HG03442 (cell line): Measurements from ENCODE around the gene FBF1.

Experiments used
- ATAC-seq: cut with Tn5 transposase; IDR thresholded peaks from one replicate; pipeline ENCODE4 v1.9.1; 2021; ENCODE audit warnings: mild to moderate bottlenecking, moderate library complexity; ENCODE audit not compliant: unreplicated experiment

Gene FBF1

DNA sequence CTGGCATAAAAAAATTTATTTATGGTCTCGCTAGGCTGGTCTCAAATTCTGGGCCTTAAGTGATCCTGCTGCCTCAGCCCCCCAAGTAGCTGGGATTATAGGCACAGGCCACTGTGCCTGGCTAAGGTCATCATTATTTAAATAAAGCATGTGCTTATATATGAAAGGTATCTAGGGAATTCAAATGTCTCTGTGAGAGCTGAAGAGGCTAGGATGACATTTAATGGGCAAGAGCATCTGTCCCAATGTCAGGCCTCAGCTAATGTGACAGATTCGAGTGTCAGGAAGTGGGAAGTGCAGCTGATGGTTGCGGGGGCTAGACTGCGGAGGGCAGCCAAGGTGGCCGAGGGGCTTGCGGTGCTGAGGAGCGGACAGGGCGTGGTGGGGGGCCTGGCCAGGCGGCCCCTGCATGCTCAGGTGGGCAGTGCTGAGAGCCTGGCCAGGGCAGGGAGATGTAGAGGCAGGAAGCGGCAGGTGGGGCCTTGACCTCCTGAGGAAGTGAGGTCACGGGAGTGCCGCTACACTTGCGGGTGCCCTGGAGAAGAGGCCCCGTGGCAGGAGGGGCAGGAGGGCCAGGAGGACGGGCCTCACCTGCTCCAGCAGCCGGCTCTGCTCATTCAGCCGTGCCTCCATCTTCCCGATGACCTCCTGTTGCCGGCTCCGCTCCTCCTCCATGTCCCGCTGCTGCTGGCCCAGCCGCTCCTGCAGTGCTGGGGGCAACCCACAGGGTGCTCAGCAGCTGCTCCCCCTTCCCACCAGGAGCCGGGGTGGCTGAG is 23.5 kb downstream of the FBF1 start:
- no peak for ATAC-seq

DNA sequence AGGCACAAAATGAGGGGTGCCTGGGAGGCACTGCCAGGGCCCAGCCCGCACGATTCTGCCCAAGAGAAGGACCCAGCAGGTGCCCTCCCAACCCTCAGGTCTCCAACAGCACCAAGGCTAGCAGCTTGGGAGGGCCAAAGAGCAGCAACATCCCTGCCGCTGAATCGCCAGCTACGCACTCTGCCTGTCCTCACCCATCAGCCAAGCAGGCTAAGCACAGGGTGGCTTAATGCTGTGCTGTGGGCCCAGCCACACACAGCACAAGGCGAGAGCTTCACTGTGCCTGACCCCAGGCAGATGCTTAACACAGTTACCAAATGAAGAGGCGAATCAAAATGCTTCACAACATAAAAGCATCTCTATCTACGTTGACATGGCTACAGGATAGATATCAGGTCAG is 25.6 kb downstream of the FBF1 start:
- ATAC-seq = no peak

- no peak for ATAC-seq
Measured at GRCh38 chr17:75914643-75915267, 26.1 kb downstream of the FBF1 start.

DNA sequence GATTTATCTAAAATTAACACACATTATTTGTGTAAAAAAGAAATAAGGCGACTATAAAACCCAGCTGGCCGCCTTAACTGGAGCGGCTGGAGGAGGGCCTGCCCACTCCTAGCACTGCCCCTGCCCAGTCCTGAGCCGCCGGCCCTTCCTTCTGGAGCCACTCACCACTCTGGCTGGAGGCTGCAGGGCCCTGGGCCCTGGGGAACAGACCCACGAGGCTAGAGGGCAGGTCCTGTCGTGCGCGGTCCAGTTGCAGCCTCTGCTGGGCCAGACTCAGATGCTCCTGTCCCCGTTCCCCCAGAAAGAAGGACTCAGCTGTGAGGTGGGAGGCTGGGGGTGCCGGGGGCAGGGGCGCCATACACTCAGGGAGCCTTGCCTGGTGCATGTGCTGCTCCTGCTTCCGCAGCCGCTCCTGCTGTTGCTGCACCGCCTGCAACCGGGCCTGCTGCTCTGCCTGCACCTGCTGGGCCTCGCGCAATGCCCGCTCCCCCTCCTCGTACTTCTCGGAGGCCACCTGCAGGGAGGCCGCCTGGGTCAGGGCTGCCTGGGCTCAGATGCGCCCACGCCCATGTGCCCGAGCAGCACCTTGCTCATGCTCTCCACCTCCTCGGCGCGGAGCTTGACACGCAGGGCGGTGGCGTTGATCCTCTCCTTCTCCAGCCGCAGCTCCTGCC is 27.2 kb downstream of the FBF1 start:
- ATAC-seq = no peak

GRCh38 chr17:75910699-75911098 is 30.1 kb downstream of the FBF1 start:
- no peak for ATAC-seq

DNA sequence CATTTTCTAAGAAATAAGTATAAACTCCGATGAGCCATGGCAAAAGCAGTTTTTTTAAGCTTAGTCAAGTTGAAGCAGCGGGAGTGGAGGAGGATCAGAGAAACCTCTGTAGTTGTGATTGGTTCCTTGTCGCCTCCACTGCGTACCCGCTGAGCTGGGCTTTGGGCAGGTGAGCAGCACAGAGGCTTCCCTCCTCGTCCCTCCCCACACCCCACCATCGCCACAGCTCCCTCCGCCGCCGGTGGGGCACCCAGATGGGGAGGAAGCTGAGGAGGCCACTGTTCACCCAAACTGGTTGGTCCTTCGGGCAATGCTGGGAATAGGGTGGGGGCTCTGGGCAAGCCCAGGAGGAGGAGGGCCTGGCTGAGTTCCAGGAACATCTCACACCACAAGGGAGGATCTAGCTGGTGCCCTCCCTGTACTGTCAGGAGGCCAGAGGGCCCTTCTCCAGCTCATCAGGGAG is 31.0 kb downstream of the FBF1 start:
- ATAC-seq = no peak

DNA sequence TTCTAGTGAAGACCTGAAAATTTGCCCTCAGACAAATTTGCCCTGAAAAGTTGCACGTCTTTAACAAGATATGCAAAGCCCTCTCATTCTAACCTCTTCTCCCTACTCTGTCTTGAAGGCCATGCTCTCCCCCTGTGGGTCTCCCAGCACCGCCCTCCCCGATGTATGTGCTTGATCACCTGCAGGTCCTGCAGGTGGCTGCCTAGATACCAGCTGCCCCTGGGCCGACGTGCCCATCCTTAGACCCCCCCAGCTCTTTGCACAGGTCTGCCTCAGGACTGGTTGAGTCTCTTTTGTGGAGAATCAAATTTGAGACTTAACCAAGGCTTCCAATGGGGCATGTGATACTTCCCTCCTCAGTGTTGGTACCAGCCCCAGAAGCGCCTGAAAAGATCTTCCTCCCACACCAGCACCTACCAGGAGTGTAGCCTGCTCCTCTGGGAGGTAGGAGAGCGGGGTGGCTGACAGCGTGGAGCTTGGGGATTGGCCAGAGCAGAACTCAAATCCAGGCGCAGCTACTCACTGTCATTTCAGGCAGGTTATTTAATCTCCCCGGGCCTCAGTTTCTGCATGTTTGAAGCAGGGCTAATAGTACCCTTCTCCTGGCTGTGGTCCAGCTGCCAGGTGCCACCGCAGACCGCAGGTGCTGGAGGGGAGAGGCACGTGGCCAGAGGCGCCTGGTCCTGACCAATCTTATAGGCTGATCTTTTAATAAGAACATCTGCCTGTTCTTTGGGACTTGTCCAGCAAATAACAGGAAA is 31.6 kb downstream of the FBF1 start:
- ATAC-seq = no peak

DNA sequence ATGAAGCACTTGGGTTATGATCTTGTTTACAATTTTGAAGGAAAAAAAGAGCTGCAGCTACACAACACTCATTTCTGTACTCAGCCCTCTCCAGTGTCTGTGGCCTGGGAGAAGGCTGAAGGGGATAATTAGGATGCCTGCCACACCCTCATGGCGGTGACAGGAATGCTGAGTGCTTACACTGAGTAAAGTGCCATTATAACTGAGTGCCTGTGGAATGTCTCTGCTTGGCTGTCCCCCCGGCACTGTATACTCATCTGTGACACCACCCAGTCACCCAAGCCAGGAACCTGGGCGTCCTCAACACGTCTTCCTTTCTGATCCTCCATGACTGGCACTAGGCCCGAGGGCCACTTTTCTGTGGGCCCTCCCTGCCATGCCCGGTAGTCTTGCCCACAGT is 32.6 kb downstream of the FBF1 start:
- no peak for ATAC-seq

DNA sequence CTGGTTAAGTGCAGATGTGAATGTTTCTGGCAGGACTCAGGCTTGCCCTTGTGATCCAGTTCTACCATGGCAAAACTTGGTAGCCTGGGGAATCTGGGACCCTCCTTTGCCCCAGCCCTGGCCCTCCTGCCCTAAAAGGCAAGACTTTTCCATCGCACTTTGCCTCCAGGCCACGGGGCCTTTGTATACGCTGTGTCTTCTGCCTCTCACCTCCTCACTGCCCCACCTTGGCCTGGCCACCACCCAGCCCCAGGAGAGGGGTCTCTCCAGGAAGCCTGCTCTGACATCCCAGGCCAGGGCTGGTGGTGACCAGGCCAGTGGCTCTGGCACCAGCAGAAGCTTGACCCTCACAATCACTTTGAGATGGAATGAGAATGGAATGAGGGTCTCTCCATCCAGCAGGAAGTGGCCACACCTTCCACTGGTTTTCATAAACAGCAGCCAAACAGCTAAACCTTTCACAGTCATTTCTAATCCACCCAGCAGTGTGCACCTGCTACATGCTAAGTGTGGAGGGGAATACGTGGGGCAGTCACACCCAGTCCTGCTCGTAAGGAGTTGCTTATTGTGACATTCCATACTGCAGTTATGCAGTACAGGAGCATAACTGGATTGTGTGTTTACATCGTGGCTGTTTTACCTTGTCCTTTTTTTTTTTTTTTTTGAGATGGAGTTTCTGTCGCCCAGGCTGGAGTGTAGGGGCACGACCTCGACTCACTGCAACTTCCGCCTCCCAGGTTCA is 34.5 kb downstream of the FBF1 start:
- ATAC-seq = no peak

DNA sequence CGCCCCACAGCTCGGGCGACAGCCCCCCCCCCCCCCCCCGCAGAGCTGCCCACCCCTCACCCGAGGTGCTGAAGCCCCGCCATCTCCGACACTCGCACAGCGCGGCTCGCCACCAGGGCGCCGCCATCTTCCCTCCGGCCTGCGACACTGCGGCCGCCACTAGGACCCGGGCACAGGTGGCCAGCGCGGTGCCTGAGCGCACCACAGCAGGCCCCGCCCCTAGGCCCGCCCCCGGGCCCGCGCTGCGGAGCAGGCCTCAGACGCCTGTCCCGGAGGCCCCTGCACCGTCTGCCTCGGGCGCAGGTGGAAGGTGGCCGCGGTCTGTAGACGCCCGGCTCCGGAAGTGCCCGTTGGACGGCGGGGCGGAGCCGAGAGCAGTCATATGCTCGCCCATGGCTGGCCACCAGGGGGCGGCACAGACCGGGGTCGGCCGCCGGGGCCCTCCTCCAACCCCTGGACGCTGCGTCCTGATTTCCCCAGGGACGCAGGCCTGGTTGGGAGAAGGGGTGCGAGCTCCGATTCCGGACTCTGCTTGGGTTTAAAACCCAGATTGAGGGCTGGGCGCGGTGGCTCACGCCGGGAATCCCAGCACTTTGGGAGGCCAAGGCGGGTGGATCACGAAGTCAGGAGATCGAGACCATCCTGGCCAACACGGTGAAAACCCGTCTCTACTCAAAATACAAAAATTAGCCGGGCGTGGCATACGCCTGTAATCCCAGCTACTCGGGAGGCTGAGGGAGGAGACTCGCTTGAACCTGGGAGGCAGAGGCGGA is 35.9 kb downstream of the FBF1 start, which contains the start of gene MRPL38:
Gene MRPL38, minus strand, starts transcription at position 136 of the 773 bp plus-strand sequence. Its CDS starts 9 bp downstream, at position 127.
- ATAC-seq = peak; percentile 92

DNA sequence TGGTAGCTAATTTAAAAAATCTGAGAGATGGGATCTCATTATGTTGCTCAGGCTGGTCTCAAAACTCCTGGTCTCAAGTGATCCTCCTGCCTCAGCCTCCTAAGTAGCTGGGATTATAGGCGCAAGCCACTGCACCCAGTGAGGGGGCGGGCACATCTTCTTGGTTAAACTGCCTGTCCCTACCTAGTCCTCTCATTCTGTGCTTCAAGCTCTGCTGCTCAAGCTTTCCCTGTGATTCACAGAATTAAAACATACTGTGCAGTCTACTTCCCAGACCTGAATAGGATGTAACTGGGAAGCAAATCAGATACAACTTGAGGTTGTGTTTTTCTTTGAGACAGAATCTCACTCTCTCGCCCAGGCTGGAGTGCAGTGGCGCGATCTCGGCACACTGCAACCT is 38.4 kb downstream of the FBF1 start:
- ATAC-seq = no peak

DNA sequence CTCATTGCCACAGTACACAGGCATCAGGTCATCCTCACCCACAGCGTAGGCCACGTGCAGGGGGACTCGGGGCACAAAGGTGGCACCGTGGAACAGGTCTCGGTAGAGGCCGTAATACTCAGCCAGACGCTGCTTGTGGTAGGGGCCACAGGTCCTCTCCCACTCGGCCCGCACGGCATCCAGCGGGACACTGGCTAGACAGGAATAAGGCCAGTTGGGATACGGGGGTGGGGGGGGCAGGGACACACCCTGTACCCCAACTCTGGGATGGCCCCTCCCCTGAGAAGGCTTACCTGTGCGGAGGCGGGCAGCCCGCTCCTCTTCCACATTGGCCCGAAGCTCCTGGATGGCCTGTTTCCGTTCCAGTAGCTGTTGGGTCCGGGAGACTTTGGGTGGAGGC is 39.1 kb downstream of the FBF1 start:
- no peak for ATAC-seq

DNA sequence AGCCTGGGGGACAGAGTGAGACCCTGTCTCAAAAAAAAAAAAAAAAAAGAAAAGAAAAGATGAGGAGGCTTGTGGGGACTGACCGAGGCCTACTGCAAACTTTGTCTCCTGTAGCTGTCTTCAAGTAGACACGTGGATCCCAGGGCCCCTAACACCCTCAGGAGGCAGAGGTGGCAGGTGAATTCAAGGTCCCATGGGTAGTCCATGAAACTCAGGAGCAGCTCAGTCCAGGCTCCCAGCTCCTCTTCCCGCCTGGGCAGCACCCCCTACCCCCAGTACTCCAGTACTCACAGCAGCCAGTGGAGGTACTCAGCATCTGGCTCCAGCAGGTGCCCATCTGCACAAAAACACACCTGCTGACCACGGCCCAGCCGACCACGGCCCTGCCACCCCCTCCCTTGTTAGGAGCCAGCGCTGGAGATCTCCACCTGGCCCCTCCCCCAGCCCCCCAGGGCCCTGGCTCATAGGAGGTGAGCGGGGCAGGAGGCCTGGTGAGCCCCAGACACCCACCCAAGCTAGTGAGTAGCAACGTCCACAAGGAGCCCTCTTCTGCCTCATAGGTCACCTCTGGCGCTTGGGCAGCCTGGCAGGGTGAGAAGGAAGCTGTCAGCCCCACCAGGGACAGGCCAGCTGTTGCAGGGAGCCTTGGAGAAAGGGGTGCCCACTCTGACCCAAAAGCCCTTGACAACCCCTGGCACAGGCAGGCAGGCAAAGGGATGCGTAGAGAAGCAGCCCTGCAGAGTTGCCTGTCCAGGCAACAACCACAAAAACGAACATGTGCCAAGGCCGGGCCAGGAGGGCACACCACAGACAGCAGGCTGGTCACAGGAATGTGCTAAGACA is 39.9 kb downstream of the FBF1 start:
- no peak for ATAC-seq

- ATAC-seq = no peak
Measured at GRCh38 chr17:75899767-75900468, 40.9 kb downstream of the FBF1 start.

DNA sequence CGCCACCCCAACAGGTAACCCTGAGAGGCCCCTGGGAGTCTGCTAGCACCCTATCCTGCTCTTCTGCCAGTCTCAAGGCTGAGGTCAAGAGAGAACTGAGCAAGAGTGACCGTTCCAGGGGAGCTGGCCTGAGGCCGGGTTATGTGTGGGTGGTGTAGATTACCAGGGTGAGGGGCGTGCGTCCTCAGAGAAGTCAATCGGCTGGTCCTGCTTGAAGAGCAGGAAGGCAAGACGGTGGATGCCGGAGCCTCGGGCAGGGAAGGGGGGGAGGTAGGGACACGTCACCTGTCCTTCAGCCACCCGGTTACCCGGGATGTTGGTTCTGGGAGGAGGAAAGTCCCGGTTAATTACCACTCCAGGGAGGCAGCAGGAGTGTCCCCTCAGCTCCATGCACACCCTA is 41.5 kb downstream of the FBF1 start:
- no peak for ATAC-seq

- no peak for ATAC-seq
Measured at GRCh38 chr17:75898791-75899190, 42.1 kb downstream of the FBF1 start.

DNA sequence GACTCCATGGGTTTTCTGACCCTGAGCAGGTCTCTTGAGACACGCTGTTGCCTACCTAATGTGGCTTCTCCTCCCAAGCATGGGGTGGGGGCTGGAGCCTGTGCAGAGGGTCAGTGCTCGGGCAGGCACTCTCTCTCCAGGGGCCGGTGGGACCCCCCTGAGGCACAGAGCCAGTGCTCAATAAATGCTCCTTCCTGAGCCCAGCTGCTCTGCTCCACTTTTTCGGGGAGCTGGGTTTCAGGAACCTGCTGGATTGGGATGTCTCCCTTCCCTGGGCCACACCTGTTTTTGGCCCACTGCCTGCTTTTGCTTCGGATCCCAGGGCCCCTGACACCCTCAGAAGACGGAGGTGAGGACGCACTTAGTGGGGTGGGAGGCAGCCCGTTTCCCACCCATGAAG is 42.8 kb downstream of the FBF1 start:
- no peak for ATAC-seq
